ENCODE data around the gene TLR6. TPM values are rescaled to one million over a fixed set of nuclear protein-coding genes. Genes with fewer than 3 reads are reported as not detected.

The TLR6 gene
- total and polyA plus RNA-seq, 10 of the 15 experiments (the other 5 are each of a cell fraction or from before 2014, with no cell fraction given): 1.1 to 49.4 (median 12.5) TPM

DNA sequence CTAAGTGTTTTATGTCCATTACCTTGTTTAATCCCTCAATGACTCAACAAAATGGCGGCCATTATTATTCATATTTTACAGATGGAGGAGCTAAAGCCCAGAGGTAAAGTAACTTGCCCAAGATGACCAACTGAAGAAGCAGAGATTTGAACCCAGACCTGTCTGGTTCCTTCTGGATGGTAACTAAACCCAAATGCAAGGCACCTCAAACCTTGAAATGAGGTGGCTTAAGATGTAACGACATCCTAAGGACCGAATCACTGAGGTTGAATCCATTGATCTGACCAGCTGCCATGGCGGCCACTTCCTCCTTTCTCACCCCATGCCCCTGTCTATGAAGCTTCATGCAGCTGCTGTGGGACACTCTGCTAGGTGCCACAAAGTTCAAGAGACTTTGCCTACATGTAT lies 74.8 kb downstream of the TLR6 start (continued):
- TF ChIP-seq, protein P1, sequence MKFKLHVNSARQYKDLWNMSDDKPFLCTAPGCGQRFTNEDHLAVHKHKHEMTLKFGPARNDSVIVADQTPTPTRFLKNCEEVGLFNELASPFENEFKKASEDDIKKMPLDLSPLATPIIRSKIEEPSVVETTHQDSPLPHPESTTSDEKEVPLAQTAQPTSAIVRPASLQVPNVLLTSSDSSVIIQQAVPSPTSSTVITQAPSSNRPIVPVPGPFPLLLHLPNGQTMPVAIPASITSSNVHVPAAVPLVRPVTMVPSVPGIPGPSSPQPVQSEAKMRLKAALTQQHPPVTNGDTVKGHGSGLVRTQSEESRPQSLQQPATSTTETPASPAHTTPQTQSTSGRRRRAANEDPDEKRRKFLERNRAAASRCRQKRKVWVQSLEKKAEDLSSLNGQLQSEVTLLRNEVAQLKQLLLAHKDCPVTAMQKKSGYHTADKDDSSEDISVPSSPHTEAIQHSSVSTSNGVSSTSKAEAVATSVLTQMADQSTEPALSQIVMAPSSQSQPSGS (IDR thresholded peaks at IDR 0.05; ENCODE audit: low read length): 0 out of 2 replicates have a peak, but pooled peaks have one; percentile 26
- TF ChIP-seq SMC3 (IDR thresholded peaks at IDR 0.05; ENCODE audit: borderline replicate concordance, low read length) (no peak), WRNIP1 (IDR thresholded peaks at IDR 0.05; ENCODE audit: borderline replicate concordance, low read depth, low read length) (0 out of 2 replicates have a peak, but pooled peaks have one; percentile 44), POU2F2 (IDR thresholded peaks at IDR 0.05; ENCODE audit: borderline replicate concordance, low read depth, low read length) (0 out of 3 replicates have a peak, but pooled peaks have one; percentile 39), EED (IDR thresholded peaks at IDR 0.05; ENCODE audit: low read depth) (no peak), ZBED1 (IDR thresholded peaks at IDR 0.05; ENCODE audit: borderline replicate concordance) (no peak), SMAD5 (IDR thresholded peaks at IDR 0.05; ENCODE audit: low read depth) (peak; percentile 73), POLR2AphosphoS5 (IDR thresholded peaks at IDR 0.05; ENCODE audit: low read length) (peak; percentile 64), MTA3 (IDR thresholded peaks at IDR 0.05; ENCODE audit: borderline replicate concordance, low read length) (peak; percentile 48; the same call in 1 of the 2 replicates), IRF4 (IDR thresholded peaks at IDR 0.05; ENCODE audit: low read depth, low read length) (0 out of 2 replicates have a peak, but pooled peaks have one; percentile 24), TCF12 (IDR thresholded peaks at IDR 0.05; ENCODE audit: low read depth, low read length) (0 out of 2 replicates have a peak, but pooled peaks have one; percentile 45), NR2F1 (conservative IDR thresholded peaks at IDR 0.05) (peak; percentile 48; the same call in 1 of the 2 replicates), DPF2 (IDR thresholded peaks at IDR 0.05) (0 out of 2 replicates have a peak, but pooled peaks have one; percentile 50), PML (IDR thresholded peaks at IDR 0.05; ENCODE audit: low read length) (no peak), JUNB (IDR thresholded peaks at IDR 0.05) (peak; percentile 21; the same call in 1 of the 2 replicates)
- TF ChIP-seq, protein P2, sequence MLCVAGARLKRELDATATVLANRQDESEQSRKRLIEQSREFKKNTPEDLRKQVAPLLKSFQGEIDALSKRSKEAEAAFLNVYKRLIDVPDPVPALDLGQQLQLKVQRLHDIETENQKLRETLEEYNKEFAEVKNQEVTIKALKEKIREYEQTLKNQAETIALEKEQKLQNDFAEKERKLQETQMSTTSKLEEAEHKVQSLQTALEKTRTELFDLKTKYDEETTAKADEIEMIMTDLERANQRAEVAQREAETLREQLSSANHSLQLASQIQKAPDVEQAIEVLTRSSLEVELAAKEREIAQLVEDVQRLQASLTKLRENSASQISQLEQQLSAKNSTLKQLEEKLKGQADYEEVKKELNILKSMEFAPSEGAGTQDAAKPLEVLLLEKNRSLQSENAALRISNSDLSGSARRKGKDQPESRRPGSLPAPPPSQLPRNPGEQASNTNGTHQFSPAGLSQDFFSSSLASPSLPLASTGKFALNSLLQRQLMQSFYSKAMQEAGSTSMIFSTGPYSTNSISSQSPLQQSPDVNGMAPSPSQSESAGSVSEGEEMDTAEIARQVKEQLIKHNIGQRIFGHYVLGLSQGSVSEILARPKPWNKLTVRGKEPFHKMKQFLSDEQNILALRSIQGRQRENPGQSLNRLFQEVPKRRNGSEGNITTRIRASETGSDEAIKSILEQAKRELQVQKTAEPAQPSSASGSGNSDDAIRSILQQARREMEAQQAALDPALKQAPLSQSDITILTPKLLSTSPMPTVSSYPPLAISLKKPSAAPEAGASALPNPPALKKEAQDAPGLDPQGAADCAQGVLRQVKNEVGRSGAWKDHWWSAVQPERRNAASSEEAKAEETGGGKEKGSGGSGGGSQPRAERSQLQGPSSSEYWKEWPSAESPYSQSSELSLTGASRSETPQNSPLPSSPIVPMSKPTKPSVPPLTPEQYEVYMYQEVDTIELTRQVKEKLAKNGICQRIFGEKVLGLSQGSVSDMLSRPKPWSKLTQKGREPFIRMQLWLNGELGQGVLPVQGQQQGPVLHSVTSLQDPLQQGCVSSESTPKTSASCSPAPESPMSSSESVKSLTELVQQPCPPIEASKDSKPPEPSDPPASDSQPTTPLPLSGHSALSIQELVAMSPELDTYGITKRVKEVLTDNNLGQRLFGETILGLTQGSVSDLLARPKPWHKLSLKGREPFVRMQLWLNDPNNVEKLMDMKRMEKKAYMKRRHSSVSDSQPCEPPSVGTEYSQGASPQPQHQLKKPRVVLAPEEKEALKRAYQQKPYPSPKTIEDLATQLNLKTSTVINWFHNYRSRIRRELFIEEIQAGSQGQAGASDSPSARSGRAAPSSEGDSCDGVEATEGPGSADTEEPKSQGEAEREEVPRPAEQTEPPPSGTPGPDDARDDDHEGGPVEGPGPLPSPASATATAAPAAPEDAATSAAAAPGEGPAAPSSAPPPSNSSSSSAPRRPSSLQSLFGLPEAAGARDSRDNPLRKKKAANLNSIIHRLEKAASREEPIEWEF (IDR thresholded peaks at IDR 0.05; ENCODE audit: insufficient replicate concordance, low read depth, low read length): peak; percentile 16
- TF ChIP-seq, protein P3, sequence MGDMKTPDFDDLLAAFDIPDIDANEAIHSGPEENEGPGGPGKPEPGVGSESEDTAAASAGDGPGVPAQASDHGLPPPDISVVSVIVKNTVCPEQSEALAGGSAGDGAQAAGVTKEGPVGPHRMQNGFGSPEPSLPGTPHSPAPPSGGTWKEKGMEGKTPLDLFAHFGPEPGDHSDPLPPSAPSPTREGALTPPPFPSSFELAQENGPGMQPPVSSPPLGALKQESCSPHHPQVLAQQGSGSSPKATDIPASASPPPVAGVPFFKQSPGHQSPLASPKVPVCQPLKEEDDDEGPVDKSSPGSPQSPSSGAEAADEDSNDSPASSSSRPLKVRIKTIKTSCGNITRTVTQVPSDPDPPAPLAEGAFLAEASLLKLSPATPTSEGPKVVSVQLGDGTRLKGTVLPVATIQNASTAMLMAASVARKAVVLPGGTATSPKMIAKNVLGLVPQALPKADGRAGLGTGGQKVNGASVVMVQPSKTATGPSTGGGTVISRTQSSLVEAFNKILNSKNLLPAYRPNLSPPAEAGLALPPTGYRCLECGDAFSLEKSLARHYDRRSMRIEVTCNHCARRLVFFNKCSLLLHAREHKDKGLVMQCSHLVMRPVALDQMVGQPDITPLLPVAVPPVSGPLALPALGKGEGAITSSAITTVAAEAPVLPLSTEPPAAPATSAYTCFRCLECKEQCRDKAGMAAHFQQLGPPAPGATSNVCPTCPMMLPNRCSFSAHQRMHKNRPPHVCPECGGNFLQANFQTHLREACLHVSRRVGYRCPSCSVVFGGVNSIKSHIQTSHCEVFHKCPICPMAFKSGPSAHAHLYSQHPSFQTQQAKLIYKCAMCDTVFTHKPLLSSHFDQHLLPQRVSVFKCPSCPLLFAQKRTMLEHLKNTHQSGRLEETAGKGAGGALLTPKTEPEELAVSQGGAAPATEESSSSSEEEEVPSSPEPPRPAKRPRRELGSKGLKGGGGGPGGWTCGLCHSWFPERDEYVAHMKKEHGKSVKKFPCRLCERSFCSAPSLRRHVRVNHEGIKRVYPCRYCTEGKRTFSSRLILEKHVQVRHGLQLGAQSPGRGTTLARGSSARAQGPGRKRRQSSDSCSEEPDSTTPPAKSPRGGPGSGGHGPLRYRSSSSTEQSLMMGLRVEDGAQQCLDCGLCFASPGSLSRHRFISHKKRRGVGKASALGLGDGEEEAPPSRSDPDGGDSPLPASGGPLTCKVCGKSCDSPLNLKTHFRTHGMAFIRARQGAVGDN (IDR thresholded peaks at IDR 0.05): peak; percentile 76
- TF ChIP-seq, protein P4, sequence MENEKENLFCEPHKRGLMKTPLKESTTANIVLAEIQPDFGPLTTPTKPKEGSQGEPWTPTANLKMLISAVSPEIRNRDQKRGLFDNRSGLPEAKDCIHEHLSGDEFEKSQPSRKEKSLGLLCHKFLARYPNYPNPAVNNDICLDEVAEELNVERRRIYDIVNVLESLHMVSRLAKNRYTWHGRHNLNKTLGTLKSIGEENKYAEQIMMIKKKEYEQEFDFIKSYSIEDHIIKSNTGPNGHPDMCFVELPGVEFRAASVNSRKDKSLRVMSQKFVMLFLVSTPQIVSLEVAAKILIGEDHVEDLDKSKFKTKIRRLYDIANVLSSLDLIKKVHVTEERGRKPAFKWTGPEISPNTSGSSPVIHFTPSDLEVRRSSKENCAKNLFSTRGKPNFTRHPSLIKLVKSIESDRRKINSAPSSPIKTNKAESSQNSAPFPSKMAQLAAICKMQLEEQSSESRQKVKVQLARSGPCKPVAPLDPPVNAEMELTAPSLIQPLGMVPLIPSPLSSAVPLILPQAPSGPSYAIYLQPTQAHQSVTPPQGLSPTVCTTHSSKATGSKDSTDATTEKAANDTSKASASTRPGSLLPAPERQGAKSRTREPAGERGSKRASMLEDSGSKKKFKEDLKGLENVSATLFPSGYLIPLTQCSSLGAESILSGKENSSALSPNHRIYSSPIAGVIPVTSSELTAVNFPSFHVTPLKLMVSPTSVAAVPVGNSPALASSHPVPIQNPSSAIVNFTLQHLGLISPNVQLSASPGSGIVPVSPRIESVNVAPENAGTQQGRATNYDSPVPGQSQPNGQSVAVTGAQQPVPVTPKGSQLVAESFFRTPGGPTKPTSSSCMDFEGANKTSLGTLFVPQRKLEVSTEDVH (IDR thresholded peaks at IDR 0.05; ENCODE audit: low read depth, partially characterized antibody): no peak
